NB4 (cell line): ENCODE results near the gene SHISAL1.

Experiments used
- DNase-seq: peaks from one replicate; pipeline ENCODE4 v3.0.0; 2010; ENCODE audit warnings: low read depth
- H3K4me3 ChIP-seq: one replicate; pipeline ENCODE4 v1.5.1; 2011; ENCODE audit warnings: mild to moderate bottlenecking, low read depth, low read length, moderate library complexity
- MYC ChIP-seq: IDR thresholded peaks from 2 replicates; pipeline ENCODE4 v1.6.1; 2011; ENCODE audit warnings: low read depth, low read length
- POLR2A ChIP-seq: IDR thresholded peaks from 2 replicates; pipeline ENCODE4 v1.6.1; 2011; ENCODE audit warnings: mild to moderate bottlenecking; ENCODE audit not compliant: insufficient read length; ENCODE audit errors: extremely low read depth
- TF ChIP-seq, protein P1 (sequence below): IDR thresholded peaks from one replicate; pipeline ENCODE4 v1.5.1; 2012; ENCODE audit warnings: low read depth, low read length
- TF ChIP-seq, protein P2 (sequence below): IDR thresholded peaks from 2 replicates; pipeline ENCODE4 v1.6.1; 2011; ENCODE audit warnings: low read depth, low read length

SHISAL1 gene

GRCh38 chr22:44261164-44261860 lies 51.4 kb downstream of the SHISAL1 start:
- TF ChIP-seq POLR2A, result no peak
- TF ChIP-seq MYC, result no peak
- TF ChIP-seq, protein P1, sequence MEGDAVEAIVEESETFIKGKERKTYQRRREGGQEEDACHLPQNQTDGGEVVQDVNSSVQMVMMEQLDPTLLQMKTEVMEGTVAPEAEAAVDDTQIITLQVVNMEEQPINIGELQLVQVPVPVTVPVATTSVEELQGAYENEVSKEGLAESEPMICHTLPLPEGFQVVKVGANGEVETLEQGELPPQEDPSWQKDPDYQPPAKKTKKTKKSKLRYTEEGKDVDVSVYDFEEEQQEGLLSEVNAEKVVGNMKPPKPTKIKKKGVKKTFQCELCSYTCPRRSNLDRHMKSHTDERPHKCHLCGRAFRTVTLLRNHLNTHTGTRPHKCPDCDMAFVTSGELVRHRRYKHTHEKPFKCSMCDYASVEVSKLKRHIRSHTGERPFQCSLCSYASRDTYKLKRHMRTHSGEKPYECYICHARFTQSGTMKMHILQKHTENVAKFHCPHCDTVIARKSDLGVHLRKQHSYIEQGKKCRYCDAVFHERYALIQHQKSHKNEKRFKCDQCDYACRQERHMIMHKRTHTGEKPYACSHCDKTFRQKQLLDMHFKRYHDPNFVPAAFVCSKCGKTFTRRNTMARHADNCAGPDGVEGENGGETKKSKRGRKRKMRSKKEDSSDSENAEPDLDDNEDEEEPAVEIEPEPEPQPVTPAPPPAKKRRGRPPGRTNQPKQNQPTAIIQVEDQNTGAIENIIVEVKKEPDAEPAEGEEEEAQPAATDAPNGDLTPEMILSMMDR, result no peak
- TF ChIP-seq, protein P2, sequence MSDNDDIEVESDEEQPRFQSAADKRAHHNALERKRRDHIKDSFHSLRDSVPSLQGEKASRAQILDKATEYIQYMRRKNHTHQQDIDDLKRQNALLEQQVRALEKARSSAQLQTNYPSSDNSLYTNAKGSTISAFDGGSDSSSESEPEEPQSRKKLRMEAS, result no peak
- no peak overlapping the region for H3K4me3 ChIP-seq

DNA sequence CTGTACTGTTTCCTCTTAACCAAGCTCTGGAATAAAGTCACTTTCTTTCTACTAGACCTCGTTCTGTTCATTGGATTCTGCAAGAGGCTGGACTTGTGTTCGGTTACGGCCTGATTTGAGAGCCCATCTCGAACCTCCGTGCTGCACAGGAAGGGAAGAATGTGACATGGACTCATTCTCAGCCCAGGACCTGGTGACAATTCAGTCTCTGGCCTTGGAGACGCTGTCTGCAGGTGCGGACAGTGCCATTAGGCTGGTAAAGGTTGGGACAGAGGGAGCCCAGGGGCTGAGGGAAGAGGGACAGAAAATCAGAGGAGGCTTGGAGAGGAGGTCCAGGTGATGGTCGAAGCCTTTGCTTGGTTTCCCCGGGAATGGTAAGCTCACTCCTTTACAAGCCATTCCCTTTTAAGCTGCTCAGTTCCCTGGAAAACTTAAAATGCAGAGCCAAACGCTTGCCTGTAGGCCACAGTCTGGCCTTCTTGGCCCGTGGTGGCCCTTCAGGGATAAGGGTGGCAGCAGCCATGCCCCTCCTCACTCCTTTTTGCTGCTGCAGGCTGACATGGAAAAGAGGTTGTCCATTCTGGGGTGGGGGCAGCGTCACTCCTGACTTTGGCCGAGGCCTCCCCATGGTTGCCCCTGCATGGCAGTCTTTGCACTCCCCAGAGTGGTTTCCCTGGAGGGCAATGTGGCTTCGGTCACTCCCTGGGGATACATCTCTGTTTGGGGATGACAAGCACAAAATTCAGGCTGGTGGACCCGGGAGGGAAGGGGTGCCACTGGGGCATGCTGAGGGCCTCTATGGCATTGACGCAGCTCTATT lies 52.3 kb downstream of the SHISAL1 start:
- DNase-seq, result no peak
- H3K4me3 ChIP-seq, result no peak overlapping the region
- no peak for TF ChIP-seq MYC
- TF ChIP-seq, protein P1, result no peak

More at GRCh38 chr22:44261164-44261860, 51.4 kb downstream of the SHISAL1 start:
- no peak for DNase-seq

DNA sequence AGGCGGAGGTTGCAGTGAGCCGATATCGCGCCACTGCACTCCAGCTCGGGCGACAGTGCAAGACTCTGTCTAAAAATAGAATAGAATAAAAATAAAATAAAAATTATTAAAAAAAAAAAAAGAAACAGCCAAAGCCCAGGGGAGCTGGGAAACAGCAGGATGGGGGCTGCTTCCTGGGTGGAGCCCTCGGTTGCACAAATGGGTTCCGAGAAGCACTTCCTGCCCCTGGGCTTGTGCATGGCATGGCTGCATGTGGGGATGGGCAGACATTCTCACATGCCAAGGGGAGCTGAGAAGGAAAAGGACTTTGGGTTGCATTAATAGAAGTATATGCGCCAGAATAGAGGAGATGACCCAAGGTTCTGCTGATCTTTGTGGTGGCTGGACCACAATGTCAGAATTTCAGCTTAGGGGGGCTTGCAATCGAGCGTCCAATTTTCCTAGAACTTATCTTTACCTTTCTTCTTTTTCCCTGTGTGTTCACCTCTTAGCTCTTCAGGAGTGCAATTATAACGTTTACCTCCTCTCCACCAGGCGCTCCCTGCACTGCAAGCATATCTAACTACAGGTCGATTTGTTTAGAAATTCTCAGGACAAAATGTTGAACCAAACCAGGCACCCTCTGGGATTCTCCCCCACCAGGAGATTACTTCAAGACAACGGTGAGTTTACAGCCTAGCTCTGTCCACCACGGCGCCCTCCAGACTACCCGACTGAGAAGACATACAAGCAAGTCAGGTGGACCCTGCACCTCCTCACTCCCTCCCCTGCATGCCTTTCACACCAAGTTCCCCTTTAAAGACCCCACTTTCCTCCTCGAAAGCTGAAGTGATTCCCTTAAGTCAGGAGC lies 53.2 kb downstream of the SHISAL1 start:
- H3K4me3 ChIP-seq, result no peak overlapping the region
- DNase-seq, result no peak
- TF ChIP-seq MYC, result no peak
- TF ChIP-seq, protein P1, result no peak
- TF ChIP-seq POLR2A, result no peak
- TF ChIP-seq, protein P2, result no peak

DNA sequence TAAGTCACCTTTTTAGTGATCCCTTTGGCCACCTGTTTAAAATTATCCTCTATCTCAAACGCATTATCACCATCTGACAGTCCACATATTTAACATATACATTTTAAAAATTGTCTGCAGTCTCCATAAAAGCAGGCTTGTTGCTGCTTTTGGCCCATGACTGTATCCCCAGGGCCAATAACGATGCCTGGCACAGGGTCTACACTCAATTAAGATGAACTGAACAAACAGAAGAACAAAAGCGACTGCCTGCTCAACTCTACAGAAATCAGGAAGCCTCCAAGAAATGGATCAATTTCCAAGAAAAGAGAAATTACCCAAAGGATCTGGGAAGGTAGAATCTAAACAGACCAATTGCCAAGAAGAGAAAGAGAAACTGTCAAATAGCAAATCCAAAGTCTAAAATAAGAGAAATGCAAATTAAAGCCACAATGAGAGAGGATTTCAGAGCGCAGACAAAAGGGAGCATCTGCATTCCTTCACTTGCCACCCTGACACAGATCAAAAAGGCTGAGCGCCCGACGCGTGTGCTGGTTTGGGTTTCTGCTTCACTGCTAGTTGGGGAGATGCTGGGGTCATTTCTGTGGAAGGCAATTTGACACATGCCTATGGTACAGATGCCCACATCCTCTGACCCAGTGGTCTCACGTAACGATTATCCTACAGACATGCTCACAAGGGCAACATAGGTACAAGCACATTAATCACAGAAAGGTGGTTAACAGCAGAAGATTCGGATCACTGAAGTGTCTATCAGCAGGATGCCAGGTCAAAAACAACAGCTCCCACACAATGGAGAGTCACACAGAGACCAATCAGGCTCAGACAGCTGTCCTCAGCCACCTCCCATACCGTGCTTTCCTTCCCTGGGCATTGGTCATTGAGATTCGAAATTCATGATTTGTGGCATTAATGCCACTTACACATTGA lies 55.9 kb downstream of the SHISAL1 start:
- TF ChIP-seq, protein P2, result no peak
- no peak for TF ChIP-seq MYC
- TF ChIP-seq POLR2A, result no peak
- TF ChIP-seq, protein P1, result no peak
- no peak for DNase-seq
- no peak overlapping the region for H3K4me3 ChIP-seq

GRCh38 chr22:44256085-44256484 lies 56.7 kb downstream of the SHISAL1 start:
- TF ChIP-seq POLR2A (no peak), MYC (no peak)
- TF ChIP-seq, protein P1, result no peak
- TF ChIP-seq, protein P2, result no peak
- DNase-seq, result no peak
- H3K4me3 ChIP-seq, result no peak overlapping the region
